SW 1271 (cell line): ENCODE results near the gene ANKLE2.
A peak's percentile ranks its signal among the peaks of the same experiment; 100 is the strongest.
"Not testable (repeated sequence)": the region's sequence is repeated elsewhere in the genome, so short reads cannot be mapped to it uniquely, and the experiment has no call there.

Experiments
- DNase-seq, 2 experiments: peaks; one replicate each; lab custom pipeline; 2025; lab: John Stamatoyannopoulos, UW

Gene ANKLE2

GRCh38 chr12:132761032-132761920 lies at the start of gene ANKLE2:
Gene ANKLE2, minus strand, starts transcription at chr12:132761832. Its CDS starts 34 bp downstream, at chr12:132761798.
- peak in 1 of 2 experiments; percentile 50 for DNase-seq

DNA sequence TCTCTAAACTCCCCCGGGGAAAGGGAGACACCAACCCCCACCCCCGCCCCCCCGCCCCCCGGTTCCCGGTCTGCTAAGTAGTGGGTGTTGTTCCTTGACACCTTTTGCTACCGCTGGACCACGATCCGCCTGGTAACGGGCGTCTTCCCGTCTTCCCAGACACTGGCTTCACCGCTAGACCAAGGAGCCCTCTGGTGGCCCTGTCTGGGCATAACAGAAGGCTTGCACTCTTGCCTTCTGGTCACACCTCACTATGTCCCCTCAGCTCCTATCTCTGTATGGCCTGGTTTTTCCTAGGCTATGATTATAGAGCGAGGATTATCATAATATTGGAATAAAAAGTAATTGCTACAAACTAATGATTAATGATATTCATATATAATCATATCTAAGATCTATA lies 47.8 kb upstream of the ANKLE2 start:
- not testable (repeated sequence) for DNase-seq

- DNase-seq: no peak
Measured at GRCh38 chr12:132807295-132808092, 45.9 kb upstream of the ANKLE2 start.

DNA sequence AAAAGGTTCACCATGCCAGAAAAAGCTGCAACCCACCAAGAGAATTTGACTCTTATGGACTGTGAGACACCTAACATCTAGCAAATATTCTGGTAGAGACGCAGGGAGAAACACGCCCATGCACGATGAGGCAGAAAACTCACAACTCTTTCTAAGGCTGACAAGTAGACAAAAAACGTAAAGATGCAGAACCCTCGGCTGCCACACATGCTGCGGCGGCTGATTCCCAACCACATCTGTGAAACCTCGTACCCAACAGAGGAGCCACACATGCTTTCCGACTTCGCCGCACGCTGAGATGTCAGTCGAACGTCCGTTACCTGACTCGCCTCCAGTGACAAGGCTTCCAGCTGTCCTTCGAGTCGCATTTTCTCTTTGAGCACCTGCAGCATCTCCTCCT lies 45.2 kb upstream of the ANKLE2 start:
- DNase-seq: no peak

- DNase-seq: no peak
Measured at GRCh38 chr12:132804426-132804861, 42.8 kb upstream of the ANKLE2 start.

DNA sequence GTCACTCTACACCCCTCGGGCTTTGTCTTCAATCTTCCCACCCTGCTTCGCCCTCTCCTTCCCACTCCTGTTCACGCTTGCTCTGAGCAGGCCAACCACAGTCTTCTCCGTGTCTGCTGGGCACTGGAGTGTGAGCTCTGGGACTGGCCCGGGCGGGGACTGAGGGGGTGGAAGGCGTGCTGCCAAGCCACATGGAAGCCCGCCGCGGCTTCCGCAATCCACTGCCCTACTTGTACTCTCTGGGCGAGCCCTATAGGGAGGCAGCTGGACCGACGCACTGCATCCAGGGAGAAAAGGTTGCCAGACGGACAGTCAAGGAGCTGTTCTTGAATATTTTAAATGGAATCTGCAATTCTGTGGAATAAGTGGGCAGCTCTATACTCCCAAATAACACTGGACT lies 42.3 kb upstream of the ANKLE2 start:
- DNase-seq: no peak

GRCh38 chr12:132803125-132803524 lies 41.5 kb upstream of the ANKLE2 start:
- no peak for DNase-seq

- no peak for DNase-seq
Measured at GRCh38 chr12:132801741-132802140, 40.1 kb upstream of the ANKLE2 start.

DNA sequence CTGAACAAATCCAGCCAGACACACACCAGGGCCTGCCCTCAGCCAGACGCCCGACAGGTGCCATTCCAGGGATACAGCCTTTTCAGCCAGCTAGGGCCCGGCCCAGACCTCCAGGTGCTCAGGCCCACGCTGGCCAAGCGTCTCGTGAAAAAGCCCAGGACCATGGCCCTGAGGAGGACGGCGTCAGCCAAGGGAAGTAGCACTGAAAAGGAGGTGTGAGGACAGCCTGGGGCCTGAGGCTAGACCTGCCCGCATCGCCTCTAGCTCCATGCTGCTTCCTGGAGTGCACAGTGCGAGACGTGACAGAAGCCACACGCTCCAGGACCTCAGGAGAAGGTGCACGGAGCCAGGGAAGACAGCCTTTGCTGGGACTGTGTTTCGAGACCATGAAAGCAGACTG lies 37.2 kb upstream of the ANKLE2 start:
- DNase-seq: no peak

GRCh38 chr12:132797820-132798570 lies 36.4 kb upstream of the ANKLE2 start:
- no peak for DNase-seq

GRCh38 chr12:132795847-132796246 lies 34.2 kb upstream of the ANKLE2 start:
- DNase-seq: no peak

DNA sequence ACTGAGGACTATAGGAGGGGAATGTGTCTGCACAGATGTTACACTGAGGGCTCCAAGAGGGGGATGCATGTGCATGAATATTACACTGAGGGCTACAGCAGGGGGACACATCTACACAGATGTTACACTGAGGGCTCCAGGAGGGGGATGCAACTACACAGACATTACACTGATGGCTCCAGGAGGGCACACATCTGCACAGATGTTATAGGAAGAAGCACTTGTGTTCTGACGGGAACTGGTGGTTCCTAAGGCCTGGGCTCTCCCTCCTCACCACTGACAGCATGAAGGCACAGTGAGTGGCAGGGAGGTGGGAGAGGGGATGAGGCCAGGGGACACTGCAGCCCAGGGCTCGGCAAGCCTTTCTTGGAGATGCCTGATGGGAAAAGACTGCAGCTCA lies 30.3 kb upstream of the ANKLE2 start:
- not testable (repeated sequence) for DNase-seq

DNA sequence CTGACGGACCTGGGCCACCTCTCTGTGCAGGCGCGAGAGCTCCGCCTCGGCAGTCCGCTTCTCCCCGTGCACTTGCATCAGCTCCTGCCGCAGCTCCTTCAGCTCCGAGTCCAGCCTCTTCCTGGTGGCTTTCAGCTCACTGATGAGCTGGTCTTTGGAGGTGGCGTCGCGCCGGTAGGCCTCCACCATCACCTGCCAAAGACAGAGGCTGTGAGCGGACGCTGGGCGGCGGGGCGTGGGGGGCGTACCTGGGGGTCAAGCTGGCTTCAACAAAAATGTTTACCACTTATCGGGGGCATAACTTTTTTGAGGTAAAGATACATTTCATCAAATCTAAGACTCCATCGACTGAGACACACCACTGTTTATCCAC lies 27.5 kb upstream of the ANKLE2 start:
- DNase-seq: no peak

DNA sequence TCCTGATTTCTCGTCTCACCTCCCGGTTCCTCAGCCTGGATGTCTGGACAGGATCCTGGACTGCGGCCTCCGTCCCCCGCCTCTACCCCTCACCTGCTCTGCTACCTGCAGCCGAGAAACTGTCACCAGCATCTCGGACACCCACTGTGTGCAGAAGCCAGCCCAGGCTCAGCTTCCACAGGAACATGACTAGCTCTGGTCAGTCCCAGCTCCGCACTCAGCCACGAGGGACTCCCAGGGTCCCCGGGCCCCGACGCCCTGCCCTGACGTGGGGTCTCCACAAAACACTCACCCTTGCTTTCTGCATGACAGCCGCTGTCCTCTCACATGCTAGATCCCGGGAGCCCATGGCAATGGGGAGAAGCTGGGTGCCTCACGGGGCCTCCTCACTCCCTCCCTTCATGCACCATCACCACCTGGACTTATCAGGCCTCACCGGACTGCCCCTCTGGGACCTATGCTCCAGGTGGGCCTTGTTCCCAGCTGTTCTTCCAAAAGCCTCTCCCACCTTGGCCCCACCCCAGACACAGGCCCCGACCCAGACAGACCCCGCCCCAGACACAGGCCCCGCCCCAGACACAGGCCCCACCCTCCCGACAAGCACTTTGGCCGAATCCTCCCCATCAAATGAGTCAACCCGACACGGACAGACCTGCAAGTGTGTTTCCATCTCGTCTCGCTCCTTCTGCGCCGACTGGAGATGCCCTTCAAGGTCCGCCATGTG lies 26.9 kb upstream of the ANKLE2 start:
- no peak for DNase-seq

DNA sequence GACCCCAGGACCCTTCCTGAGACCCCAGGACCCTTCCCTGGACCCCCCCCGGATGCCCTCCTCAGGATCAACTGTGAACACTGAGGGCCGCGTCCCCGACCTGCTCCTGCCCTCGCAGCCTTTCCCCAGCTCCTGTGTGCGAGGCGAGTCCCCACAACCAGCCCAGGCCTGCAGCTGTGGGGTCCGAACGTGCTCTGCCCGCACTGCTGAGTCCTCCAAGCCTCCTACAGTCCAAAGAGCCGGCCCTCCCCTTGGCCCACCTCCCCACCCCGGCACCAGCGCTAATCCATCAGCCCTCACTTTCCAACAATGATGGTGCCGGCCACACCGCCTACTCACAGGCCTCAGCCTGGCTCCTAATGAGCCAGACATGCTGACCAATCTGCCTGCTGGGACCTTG lies 26.2 kb upstream of the ANKLE2 start:
- DNase-seq: no peak

- DNase-seq: no peak
Measured at GRCh38 chr12:132786192-132786591, 24.6 kb upstream of the ANKLE2 start.

- DNase-seq: no peak
Measured at GRCh38 chr12:132784580-132784979, 22.9 kb upstream of the ANKLE2 start.

DNA sequence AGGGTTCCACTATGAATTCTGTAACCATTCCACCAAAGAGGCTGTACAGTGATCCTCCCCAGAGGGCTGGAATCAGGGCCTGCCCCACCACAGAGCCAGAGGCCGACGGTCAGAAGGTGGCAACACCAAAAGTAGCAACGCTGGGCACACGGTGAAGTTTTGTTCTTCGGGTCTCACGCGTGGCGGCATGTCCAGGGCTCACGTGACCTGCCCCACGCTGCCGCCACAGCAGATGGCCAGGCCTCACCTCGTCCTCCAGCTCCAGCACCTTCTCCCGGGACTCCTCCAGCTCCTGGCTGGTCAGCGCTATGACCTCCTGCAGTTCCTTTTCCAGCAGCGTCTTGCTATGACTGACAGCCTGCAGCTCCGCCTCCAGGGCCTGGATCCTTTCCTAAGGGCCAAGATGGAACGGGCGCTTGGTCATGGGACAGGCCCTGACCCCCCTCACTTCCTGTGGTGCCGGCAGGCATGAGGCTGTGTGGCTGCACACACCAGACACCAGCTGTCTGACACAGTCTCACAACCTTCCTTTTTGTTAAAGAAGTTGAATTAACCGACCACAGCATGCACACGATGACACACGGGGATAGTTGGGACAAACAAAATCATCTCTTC lies 22.4 kb upstream of the ANKLE2 start:
- no peak for DNase-seq

GRCh38 chr12:132781938-132782337 lies 20.3 kb upstream of the ANKLE2 start:
- DNase-seq: no peak

GRCh38 chr12:132779781-132780353 lies 18.2 kb upstream of the ANKLE2 start:
- no peak for DNase-seq

- DNase-seq: no peak
Measured at GRCh38 chr12:132777614-132778013, 16.0 kb upstream of the ANKLE2 start.
